NCI-H128 (cell line): ENCODE results near the gene DNAJB6.
A peak's percentile ranks its signal among the peaks of the same experiment; 100 is the strongest.
"Not testable (repeated sequence)": the region's sequence is repeated elsewhere in the genome, so short reads cannot be mapped to it uniquely, and the experiment has no call there.

Experiments
- DNase-seq: peaks from one replicate; lab custom pipeline; 2025; ENCODE audit not compliant: unreplicated experiment; lab: John Stamatoyannopoulos, UW

The DNAJB6 gene

DNA sequence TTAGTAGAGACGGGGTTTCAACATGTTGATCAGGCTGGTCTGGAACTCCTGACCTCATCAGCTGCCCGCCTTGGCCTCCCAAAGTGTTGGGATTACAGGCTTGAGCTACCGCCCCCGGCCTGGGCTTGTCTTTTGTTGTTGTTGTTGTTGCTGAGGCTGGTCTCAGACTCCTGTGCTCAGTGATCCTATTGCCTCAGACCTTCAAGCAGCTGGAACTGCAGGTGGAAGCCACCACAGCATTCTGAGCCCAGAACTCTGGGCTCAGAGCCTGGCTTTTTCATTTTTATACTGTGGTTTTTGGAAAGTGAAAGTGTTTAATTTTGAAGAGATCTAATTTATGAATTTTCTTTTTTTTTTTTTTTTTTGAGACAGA is 16.2 kb upstream of the DNAJB6 start:
- no peak for DNase-seq

DNA sequence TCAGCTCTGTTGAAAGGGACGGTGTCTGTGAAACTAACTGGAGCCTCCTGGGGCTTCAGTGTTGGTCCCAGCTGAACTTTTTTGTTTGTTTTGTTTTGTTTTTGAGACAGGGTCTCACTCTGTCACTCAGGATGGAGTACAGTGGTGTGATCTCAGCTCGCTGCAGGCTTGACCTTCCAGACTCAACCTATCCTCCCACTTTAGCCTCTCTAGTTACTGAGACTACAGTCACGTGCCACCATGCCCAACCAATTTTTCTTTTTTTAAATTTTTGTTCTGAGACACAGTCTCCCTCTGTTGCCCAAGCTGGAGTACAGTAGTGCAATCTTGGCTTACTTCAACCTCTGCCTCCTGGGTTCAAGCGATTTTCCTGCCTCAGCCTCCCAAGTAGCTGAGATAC is 13.4 kb upstream of the DNAJB6 start:
- DNase-seq, result no peak

- no peak for DNase-seq
Measured at GRCh38 chr7:157329447-157329846, 7.4 kb upstream of the DNAJB6 start.

GRCh38 chr7:157330567-157330966 is 6.2 kb upstream of the DNAJB6 start:
- DNase-seq, result not testable (repeated sequence)

DNA sequence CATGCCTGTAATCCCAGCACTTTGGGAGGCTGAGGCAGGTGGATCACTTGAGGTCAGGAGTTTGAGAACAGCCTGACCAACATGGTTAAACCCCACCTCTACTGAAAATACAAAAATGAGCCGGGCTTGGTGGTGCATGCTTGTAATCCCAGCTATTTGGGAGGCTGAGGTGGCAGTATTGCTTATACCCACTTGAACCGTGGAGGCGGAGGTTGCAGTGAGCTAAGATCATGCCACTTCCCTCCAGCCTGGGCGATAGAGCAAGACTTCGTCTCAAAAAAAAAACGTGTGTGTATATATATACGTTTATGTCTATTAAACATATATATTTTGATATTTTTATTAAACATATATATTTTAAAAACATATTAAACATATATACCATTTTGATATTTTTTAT is 5.8 kb upstream of the DNAJB6 start:
- not testable (repeated sequence) for DNase-seq

DNA sequence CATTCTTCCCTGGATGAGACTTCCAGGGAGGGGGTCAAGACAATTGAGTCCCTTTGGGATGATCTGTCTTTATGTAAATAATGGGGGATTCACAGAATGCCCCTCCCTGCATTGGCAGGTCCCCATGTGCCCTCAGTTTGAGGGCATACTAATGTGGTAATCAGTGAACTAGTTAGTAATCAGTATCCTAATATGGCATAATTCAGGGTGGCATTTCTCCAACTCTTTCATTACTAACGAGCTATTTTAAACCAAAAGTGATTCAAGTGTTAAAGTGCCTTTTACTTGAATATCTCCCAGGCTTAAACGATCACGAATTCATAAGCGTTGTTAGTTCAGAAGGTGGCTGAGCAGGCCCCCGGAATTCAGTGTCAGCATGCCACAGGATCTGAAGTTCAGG is 1.6 kb upstream of the DNAJB6 start:
- no peak for DNase-seq

DNA sequence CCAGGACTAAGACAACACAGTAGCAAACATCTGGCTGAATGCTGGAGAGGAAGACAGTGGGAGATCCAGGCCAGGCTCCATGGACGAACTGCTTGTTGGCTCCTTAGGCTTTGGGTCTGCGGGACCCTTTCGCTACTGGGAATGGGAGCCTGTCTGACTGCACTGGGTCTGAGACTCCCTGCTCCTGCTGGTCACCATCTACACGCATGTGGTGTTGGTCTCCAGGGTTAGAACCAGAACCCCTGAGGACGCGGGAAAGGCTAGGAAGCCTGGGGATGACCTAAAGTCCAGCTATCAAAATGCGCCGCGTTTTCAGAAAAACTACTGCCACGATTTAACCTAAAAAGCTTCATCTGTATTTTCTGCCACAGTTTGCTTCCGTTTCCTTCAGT is 817 bp upstream of the DNAJB6 start:
- DNase-seq, result no peak

GRCh38 chr7:157337316-157338149 is 729 bp downstream of the DNAJB6 start:
- no peak for DNase-seq

DNA sequence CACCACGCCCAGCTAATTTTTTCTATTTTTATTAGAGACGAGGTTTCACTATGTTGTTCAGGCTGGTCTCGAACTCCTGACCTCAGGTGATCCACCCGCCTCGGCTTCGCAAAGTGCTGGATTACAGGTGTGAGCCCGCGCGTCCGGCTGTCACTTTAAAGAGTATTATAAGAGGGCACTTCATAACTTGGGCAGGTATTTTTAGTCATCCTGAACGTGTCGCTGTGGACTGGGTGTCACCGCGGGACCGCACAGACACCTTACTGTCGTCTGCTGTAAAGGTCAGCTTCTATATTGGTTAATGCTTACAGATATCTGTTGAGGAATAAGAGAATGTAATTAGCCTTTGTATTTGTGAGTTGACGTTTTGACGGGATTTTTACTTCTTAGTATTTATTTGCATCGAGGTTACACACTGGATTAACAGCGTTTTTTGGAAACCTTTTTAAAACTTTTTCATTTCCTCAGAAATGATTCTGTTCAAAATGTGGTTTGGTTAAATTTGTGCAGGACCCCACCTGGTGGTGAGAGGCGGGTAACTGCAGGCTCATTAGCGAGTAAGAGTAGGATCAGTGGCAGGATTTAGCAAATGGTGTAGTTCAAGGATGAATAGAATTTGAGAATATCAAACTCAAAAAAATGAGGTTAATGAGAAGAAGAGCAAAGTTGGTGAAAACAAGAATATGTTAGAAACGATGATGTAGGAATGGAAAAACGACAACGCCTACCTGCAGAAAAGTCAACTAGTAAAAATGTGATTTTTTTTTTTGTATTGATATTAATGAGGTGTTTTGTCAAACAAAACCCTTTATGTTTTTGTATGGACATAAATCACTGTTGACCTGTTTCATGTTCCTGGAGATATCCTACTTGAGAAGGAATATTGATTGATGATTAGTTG is 3.2 kb downstream of the DNAJB6 start:
- peak; percentile 32 for DNase-seq

DNA sequence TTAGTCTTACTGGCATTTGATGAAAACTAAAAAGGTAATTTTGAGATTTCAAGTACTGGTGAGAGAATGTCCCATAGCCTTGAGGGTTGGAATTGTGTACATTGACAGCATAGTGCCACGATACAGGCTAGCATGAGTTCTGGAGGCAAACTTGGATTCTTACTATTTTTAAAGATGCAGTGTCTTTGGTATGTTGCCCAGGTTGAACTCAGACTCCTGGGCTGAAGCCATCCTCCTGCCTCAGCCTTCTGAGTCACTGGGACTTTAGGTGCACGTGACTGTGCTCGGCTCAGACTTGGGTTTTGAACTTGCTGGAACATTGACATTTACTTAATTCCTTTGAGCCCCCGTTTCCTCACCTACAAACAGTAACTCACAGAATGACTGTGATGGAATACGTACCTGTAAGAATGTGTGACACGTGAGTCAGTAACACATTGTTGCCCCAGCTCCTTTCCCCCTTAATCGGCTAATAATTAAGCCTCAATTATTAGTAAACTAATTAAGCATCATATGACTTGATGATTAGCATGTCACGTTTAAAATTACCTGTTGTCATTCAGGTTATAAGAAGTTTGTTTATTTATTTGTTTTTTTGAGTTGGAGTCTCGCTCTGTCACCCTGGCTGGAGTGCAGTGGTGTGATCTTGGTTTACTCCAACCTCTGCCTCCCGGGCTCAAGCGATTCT is 10.6 kb downstream of the DNAJB6 start:
- no peak for DNase-seq

- no peak for DNase-seq
Measured at GRCh38 chr7:157348548-157348947, 11.7 kb downstream of the DNAJB6 start.

DNA sequence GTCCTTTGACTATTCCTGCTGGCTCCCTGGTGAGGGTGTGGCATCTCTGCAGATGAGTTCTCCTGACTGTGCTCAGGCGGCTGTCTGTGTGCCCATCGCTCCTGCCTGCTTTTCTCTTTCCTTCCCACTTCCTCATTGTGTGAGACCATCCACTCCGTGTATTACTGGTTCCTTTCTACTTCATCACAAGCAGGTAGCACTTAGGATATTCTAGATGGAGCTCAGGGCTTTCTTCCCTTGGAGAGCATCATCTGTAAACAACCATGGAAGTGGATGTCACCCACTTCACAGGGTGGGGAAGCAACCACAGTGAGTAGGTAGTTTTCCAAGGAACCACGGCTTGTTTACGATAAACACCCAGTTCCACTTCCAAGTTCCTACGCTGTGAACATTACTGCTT is 15.7 kb downstream of the DNAJB6 start:
- no peak for DNase-seq

DNA sequence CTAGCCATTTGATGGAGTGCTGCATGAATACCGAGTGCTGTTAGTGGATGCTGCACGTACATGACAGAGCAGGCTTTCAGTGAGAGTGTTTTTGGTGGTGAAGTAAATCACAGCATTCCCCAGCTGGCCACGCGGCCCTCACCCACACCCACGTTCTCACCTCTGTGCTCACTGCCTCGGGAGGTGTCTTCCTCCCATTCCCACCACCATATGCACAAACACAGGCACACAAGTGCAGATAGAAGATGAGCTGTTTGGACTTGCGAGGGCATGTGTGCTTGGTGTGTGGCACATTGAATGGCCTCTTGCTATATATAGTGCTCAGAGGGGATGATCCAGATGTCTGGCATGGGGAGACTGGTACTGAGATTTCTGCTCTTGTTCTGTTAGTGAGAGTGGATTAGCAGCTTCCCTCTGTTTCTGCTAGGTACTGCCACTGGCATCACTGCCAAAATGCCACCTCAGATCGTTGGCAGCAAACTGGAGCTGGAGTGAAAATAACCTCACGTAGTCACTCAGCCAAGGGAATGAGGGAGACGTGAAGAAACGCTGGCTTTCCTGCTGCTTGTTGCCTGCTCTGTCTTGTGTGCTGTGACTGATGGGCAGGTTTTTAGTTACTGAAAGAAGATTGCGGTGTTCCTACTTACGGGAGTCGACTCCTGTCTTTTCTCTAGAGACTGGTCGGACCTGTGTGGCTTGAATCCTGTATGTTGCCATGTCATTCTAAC is 19.1 kb downstream of the DNAJB6 start:
- DNase-seq, result no peak

GRCh38 chr7:157357129-157358040 is 20.6 kb downstream of the DNAJB6 start:
- DNase-seq, result no peak

DNA sequence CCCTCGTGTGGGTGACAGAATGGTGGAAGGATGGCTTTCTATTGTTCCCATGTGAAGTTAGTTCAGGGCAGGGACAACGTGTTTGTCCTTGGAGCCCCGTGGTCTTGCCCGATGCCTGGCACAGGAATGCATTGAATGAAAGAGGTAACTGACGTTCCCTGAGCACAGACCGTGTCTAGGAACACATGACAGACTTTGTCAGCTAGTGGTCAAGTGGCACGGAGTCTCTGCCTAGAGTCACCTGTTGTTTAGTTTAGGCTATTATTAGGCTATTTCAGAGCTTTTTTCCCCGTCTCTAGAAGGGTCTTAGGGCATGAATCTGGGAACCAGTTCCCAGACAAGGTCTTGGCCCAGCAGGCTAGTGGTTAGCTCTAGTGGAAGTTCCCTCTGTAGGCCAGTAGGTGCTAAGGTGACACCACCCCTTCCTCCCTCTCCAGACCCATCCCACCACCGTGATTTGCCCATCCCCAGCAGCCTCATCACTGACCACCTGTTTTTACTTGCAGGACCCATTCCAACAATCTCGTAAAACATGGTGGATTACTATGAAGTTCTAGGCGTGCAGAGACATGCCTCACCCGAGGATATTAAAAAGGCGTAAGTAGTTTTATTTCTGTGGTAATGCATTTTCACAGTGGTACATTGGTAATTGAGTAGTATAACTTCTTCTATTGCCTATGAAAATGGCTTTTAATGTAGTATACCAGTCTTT is 21.4 kb downstream of the DNAJB6 start:
- no peak for DNase-seq

- DNase-seq, result no peak
Measured at GRCh38 chr7:157358753-157359096, 21.9 kb downstream of the DNAJB6 start.

GRCh38 chr7:157359581-157359980 is 22.8 kb downstream of the DNAJB6 start:
- no peak for DNase-seq

- no peak for DNase-seq
Measured at GRCh38 chr7:157360483-157361025, 23.8 kb downstream of the DNAJB6 start.

GRCh38 chr7:157361537-157361936 is 24.7 kb downstream of the DNAJB6 start:
- DNase-seq, result no peak
